GM19455 (cell line): ENCODE measurements around the gene DIP2C.
A peak's percentile ranks its signal among the peaks of the same experiment; 100 is the strongest.

Source experiments
- ATAC-seq: cut with Tn5 transposase; IDR thresholded peaks from one replicate; pipeline ENCODE4 v1.9.1; 2021; ENCODE audit not compliant: unreplicated experiment

Gene DIP2C

GRCh38 chr10:289581-289980 is 399.9 kb downstream of the DIP2C start:
- no peak for ATAC-seq

GRCh38 chr10:288316-289200 is 400.9 kb downstream of the DIP2C start:
- ATAC-seq = no peak

GRCh38 chr10:287814-288213 is 401.7 kb downstream of the DIP2C start:
- no peak for ATAC-seq

GRCh38 chr10:287026-287709 is 402.3 kb downstream of the DIP2C start:
- ATAC-seq = no peak

- ATAC-seq = no peak
Observed at GRCh38 chr10:285216-285615, 404.3 kb downstream of the DIP2C start.

- ATAC-seq = peak; percentile 84
Observed at GRCh38 chr10:283916-284356, 405.5 kb downstream of the DIP2C start.

GRCh38 chr10:283140-283479 is 406.4 kb downstream of the DIP2C start:
- peak; percentile 19 for ATAC-seq

GRCh38 chr10:282294-283139 is 407.0 kb downstream of the DIP2C start:
- ATAC-seq = peak; percentile 51

- ATAC-seq = no peak
Observed at GRCh38 chr10:279655-280054, 409.8 kb downstream of the DIP2C start.

GRCh38 chr10:279232-279631 is 410.2 kb downstream of the DIP2C start:
- ATAC-seq = no peak

GRCh38 chr10:278707-279106 is 410.8 kb downstream of the DIP2C start:
- ATAC-seq = no peak

- no peak for ATAC-seq
Observed at GRCh38 chr10:277963-278362, 411.5 kb downstream of the DIP2C start.

GRCh38 chr10:275680-276079 is 413.8 kb downstream of the DIP2C start:
- ATAC-seq = no peak

GRCh38 chr10:274866-275265 is 414.6 kb downstream of the DIP2C start:
- ATAC-seq = no peak

- no peak for ATAC-seq
Observed at GRCh38 chr10:273088-273487, 416.4 kb downstream of the DIP2C start.

- ATAC-seq = no peak
Observed at GRCh38 chr10:271722-272121, 417.7 kb downstream of the DIP2C start.

GRCh38 chr10:271201-271600 is 418.3 kb downstream of the DIP2C start:
- no peak for ATAC-seq

GRCh38 chr10:269440-270074 is 419.9 kb downstream of the DIP2C start:
- no peak for ATAC-seq

- no peak for ATAC-seq
Observed at GRCh38 chr10:267705-268104, 421.8 kb downstream of the DIP2C start.

- no peak for ATAC-seq
Observed at GRCh38 chr10:266974-267425, 422.5 kb downstream of the DIP2C start.
